Epidermal melanocyte (primary cell): ENCODE measurements around the gene DCST1.

Experiments used
- DNase-seq: peaks from one replicate; pipeline ENCODE4 v3.0.0; 2011; ENCODE audit warnings: low spot score; ENCODE audit not compliant: insufficient read length

Gene DCST1

DNA sequence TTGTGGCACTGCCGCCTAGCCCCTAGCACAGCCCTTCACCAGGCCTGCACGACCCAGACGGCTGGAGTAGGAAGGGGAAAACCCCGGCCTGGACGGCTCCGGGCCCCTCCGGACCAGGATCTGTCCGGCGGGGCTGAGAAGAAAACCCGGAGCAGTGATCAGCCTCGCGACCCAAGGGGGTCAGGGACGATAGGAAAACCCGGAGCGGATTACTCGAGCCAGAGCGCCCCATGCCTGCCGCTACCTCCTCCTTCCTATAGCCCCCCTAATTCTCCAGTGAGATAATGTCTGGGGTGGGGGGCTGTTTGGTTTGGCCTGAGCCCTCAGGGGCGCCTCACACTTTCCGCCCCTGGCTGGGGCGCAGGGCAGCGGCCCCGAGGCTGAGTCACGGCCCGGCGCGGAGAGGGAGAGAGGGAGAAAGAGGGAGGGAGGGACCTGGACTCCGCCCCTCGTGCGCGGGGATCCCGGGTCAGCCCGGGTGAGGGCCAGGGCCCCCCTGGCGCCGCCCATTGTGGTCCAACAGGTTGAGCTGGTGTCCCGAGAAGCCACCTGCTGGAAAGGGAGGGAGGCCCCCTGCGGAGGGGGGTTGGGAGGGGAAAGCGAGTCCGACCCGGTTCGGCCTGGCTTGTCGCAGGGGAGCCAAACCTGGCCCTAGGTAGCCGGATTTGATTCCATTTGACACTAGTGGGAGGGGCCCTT, 32.7 kb upstream of the DCST1 start:
- peak; percentile 97 for DNase-seq

DNA sequence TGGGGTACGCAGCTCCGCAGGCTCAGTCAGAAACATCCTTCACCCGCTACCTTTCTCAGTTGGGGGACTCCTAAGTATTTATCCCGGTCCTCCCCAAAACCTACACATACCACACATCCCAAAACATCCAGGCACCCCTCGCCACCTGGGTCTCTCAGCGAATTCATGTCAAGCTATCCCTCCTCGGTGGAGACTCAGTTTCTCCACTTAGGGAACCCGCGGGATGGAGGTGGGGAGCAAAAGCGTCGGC, 32.3 kb upstream of the DCST1 start:
- DNase-seq = no peak

DNA sequence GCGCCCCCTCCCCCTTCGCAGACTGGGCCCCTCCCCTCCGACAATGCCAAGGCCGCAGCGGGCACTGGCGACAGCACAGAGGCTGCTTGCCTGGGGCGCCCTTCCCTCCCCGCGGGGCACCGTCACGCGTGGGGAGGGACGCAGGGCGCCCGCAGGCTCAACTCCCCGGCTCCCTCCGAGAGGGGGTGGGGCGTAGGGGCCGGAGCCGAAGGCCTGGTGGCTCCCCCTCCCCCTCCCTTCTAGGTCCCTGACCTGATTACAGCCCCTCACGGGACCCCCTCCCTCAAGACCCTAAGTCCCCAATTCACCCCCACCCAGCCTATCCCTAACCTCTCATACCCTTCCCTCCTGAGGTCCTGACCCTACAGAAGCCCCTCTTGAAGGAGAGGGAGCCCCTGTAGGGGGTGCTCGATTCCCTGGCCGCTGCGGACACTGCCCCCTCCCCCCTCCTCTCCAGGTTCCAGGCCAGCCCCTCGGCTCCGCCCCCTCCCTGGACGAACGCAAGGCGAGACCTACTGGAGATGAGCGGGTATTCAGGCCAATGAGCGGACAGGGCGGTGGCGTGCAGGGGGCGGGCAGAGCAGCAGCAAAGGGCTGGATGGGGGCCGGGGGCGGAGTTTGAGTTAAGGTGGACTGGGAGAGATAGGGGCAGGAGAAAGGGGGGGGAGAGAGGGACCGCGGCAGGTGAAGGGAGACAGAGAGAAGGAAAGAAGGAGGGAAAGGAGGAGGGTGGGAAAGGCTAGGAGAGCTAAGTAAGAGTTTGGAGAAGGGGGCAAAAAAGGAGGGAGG, 31.8 kb upstream of the DCST1 start:
- DNase-seq = peak; percentile 99

DNA sequence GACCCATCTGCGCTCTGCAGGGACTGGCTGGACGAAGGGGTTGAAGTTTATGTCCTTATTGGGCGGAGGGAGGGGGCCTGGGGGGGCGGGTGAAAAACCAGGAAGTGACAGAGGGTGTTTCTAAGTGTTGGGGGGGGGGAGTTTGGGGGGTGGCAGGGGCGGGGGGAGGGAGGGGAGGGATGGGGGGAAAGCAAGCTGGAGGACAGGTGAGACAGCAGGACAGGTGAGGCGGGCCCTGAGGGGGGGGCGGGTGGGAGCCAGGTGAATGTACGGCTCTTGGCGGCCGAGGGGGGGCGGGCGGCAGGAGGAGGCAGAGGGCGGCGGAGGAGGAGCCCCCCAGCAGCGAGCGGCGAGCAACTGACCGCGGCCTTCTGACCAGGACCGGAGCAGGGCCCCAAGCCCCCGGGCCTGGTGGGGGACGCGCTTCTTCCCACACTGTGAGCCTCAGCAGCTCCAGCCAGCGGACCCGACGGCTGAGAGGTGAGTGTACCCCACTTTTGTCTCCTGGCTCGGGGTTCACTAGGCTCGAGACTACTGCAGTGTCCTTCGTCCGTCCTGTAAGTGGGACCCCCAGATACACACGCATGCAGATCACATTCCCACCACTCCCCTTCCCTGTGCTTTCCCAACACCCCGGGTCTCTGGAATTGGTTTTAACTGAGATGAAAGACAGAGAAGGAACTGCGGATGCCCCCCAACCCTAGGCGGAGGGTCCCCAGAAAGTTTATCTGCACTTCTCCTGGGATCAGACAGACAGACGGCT, 31.0 kb upstream of the DCST1 start, which contains the start of gene ZBTB7B:
Gene ZBTB7B, plus strand, starts transcription at position 339 of the 763 bp plus-strand sequence. CDS start 11,859 bp downstream, outside the sequence.
- DNase-seq = no peak

DNA sequence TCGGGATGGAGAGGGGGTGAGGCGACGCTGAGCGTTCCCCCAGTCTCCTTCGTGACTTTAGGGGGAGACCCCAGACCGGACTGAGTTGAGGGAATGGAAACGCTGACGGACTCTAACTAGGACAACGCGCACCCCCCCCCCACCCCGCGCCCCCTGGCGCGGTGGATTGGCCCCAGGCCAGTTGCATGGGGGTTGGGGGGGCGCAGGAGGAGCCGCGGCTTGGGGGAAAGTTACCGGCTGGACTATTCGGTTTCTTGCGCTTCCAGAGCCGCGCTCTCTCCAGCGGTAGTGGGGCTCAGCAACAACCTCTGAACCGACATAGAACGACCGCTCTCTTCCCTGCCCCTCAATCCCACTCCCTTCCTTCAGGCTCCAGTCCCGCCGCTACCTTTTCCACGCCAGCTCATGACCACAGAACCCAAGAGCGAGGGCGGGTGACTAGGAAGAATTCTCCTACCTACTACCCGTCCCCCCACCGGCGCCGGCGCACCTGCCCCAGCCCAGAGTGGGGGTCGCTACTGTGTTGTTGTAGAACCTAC, 30.3 kb upstream of the DCST1 start:
- no peak for DNase-seq

DNA sequence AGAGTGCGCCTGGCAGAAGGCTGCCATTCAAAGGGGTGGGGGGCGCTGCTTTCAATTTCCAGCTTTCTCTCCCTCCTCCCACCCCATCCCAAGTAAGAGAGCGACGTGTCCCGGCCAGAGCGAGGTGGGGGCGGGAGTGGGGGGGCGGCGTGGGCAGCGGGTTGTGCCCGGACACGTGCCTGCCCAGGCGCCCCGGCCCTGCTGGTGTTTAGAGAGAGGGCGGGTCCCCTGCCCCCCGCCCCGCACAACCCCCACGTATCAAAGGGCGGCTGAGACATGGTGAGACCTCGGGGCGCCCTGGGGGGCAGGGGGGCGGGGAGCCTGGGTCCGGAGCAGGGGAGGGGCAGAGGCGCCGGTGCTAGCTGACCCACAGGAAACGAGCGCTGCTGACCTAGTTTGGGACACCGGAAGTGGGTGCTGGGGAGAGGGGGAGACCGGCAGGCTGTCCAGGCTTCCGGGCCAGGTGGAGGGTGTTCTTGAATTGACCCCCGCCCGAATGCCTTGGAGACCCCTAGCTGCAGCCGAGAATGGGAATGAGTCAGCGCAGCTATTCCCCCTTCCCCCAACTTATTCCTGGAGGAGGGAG, 29.8 kb upstream of the DCST1 start:
- no peak for DNase-seq

DNA sequence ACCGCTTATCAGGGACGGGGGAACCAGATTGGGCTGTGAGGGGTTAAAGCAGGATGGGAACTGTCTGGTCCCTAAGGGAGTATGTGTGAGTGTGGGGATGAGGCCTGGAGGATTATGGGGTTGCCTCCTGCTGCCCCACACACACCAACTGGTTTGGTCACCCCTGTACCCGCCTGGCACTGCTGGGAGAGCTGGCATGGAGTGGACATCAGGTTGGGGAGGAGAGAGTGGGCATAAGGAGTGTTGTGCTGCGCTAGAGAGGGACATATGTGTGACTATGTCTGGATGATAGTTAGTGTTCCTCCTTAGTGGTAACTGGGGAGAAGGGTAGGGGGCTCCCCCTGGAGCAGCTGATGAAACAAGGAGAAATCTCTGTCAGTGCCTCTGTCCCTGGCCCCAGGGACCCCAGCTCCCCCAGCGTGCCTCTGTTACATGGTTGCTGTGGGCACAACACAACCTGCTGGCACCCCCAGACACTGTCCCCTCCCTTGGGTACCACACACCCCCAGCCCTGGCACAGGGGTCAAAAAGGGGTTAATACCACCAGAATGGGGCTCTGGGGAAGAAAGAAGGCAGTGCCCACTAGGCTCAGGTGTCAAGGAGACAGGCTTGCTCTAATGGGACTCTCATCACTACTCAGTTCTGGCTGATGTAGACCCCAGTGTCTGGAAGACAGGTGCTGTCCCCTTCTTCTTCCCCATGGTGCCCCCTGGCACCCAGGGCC, 29.1 kb upstream of the DCST1 start:
- no peak for DNase-seq

DNA sequence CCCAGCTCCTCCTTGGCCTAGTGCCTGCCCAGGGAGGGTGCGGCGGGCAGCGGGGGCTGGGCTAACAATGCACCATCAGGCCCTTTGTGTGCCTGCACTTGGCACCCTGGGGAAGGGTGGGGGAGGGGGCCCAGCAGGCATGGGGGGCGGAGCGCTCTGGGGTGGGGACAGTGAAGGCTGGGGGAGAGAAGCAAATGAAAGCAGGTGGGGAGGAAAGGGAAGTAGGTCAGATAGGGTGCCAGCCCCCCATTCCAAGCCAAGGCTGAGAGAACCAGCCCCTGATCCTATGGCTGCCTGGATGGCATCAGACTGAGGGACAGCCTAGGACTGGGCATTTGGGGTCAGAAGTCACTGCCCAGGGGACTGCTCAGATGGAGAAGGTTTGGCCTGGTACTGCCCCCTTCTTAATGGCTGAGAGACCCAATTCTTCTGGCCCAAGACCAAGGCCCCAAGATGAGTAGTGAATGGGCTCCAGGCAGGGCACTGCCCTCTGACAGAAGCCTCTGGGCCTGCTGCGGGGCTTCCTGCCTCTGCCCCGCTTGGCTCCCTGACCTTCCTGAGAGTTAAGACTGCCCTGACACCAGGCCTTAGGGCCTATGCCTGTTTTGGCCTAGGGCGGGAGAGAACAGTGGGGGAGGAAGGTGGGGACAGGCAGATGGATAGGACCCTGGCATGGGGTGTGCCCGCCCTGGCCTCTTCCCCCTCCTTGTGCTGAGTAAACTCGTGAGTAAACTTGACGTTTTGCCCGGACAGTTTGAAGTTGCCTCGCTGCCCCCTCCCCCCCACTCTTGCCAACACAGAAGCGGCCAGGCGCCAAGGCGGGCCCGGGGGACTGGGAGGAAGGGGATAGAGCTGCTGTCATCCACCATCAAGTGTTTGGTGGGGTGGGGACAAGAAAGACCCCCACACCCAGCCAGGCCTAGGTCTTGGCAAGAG, 28.3 kb upstream of the DCST1 start:
- no peak for DNase-seq

DNA sequence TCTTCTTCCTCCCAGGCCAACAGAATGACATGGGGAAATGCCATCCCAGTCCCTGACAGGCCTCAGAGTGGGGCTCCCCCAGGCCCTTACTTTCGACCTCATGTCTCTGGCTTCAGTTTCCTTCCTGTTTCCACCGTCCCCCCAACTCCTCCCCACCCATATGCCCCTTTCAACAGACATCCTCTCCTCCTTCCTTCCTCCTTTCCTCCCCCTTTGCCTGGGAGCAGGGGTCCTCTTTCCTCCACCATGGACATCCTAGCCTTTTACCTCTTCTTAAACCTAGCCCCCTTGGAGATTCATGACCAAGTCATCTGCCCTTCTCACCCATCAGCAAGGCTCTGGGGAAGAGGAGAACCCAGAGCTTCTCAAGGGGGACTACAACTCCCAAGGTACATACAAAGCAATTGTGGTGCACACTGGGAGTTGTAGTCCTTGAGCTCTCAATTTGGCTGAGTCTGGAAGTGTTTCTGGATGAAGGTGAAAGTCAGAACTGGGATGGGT, 27.0 kb upstream of the DCST1 start:
- no peak for DNase-seq

DNA sequence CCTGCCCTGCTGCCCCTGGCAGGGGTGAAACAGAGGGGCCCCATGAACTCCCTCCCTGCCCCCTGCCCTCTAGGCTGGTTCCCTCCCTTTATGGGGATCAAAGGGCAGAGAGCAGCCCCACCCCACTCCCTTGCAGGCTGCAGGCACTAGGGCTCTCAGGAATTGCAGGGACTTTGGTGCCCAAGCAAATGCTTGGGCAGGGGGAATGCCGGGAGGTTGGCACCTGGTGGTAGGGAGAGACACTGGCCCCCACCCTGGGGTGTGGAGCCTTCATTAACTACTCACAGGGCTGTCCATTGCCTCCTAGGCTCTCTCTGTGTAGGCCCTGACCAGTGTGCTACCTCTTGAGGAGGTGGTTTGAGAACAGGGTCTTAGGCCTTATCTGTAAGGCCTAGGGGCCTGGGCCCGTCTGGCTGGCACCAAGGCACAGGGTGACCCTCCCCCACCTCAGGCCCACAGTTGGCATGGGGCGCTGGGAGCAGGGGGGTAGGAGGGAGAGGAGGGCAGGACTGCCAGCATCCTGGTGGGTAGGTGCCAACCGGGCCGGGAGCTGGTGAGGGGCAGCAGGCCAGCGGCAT, 26.3 kb upstream of the DCST1 start:
- no peak for DNase-seq

DNA sequence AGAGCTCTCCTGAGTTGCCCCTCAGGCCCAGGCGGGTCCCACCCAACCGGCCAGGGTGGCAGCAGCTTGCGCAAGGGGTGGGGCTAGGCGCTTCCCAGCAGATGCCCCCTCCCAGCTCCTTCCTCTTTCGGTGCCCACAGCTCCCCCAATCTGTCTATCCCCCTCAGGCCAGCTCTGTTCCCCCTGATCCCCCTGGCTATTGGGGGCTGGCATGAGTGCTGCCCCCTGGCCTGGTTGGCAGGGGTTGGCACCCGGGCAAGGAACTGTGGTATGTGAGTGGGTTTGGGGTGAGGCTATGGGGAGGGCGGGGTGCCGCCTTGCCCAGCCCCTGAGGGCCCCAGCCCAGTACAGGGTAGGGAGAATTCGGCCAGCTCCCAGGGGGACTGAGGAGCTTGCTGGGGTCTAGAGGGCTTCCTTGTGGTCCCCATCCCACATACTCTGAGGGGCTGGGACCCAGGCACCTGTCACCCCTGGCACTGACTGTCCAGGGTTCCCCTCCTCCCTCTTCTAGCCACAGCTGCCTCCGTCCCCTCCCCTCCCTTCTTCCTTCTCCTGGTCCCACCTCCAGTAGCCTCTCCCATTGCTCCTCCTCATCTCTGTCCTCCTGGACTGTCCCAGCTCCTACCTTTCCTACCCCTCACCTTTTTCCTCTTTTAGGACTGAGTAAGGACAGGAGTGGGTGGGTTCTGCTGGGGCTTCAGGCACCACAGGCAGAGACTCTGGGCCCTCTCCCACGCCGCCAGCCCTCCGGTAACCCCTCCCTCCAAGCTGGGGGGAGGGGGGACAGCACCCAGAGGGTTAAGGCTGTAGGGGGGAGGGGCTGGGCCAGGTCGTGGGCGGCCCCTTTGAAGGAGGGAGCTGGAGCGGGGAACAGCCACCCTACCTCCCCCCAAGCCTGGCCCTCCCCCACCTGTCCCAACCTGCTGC, 25.3 kb upstream of the DCST1 start:
- no peak for DNase-seq

DNA sequence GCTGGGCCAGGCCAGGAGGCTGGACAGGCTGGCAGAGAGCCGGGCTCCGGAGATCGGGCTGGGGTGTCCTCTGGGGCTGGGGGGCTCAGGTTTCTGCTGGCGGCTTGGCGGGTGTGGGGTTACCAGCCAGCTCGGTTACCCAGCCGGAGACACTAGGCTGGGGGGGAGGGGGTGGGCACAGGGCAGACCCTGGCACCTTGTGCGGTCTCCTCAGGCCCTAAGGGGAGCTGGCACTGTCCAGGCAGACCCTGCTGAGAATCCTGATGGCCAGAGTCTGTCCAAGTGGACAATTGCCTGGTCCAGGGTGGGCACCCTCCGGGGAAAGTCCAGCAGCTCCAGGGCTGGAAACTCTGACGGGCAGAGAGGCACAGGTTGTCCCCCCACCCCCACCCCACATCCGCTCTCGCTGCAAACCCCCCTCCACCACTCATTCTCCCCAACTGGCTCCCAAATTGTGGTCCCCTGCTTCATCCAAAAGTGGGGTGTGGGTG, 24.4 kb upstream of the DCST1 start:
- no peak for DNase-seq

DNA sequence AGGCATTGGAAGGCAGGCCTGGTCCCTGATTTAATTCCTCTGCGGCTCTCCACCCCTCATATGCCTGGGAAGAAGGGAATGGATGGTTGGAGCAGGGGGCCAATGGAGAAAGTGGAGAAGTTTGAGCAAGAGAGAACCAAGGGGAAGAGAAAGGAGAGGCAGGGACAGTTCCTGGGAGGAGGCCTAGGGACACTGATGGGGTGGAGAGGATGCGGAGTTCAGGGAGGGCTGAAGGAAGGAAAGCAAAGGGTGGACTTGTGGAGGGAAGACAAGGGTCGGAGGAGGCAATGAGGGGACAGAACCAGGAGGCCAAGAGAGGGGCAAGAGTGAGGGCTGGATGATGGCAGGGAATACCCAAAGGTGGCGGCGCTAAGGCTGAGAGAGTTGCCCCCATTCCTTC, 23.9 kb upstream of the DCST1 start:
- DNase-seq = no peak

DNA sequence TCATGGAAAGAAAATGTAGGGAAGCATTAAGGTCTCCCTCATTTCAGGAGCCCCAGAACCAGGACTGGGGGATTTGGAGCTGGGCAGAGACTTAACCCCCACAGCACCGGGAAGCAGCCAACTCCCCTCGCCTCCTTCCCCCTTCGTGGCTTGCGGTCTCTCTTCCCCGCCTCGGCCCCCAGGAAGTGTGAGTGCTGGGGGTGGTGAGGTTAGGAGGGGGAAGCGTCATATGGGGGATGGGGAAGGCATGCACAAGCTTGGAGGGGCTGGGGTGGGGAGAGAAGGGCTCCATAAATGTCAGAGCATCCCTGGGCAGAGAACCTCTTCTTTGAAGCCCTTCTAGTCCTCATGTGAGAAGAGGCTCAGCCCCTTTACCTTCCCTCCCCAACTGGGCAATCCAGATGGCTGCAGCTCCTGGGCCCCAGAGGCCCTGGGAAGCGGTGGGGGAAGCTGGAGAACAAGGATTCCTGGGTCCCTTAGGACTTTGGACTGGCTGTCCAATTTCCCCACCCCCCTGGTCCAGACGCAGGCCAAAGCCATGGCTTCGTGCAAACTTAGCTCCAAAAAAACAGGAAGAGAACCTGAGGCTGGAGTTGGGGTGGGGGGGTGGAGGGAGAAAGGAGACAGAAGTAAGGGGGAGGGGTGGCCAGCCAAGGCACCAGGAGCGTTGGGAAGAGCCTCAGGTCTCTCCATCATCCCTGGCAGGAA, 23.3 kb upstream of the DCST1 start:
- no peak for DNase-seq

DNA sequence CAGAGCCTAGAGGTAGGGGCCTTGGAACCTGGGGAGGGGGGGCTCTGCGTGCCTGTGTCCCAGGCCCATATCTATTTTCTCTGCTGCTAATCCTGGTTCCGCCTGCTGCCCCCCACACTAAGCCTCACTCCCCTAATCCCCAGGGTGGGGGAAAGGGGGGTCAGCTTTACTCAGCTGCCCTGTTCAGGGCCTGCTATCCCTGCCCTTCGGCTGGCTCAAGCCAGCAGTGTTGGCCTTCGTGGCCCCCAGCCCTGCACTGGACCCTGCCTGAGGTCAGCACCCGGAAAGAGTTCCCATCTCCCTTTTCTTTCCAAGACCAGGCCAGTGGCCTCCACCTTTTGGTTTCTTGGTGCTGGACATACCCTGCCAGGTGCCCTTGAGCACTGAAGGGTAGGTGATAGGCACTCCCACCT, 22.6 kb upstream of the DCST1 start:
- DNase-seq = no peak

DNA sequence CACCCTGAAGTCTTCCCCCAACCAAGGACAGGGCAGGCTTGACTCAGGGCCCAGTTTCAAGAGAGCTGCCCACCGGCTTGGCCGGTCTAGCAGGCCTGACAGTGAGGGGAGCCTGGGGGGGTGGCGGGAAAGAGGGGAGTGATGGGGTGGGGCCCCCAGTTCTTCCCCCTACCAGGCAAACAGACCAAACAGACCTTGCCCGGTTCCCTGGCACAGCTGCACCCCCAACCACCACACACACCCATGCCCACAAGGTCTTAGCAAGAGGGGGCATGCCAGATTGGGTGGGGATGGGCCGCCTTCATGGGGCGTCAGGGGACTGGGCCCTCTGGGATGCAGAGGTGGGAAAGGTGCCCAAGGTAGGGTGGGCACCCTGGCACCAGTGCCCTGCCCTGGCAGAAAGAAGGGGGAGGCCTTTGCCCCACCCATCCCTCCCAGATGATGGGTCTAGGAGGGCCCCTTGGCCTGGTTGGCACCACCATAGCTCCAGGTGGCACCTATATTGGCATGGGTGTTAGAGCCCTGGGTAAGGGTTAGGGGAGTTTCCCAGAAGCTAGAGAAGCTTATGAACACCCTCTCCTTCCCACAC, 22.1 kb upstream of the DCST1 start:
- DNase-seq = no peak

DNA sequence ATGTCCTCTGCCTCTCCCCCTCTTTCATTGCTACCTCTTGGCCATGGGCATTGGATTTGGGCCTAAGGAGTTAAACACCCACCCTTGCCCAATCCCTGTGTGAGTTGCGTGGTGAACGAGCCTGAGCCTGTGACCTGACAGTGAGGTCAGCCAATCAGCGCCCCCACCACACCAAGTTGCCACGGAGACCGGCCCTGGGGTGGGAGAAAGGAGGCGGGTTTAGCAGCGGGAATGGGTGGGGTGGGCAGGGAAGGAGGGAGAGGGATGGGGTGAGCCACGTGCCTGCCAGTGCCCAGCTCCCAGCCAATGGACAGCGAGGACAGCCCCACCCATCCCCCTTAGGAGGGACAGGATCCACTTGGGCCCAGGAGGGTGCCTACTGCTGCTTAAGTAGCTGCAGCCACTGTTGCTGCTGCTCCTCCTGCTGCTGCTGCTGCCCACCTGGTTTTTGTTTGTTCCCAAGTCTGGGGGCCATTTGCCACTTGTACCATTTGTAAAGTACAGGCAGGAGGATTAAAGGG, 21.5 kb upstream of the DCST1 start:
- DNase-seq = peak; percentile 79
